ENCODE data around the gene ADAMTSL1. TPM values are rescaled to one million over a fixed set of nuclear protein-coding genes. Genes with fewer than 3 reads are reported as not detected.

ADAMTSL1 gene
- total and polyA plus RNA-seq, 2 donors (not counting 3 experiments of a cell fraction or from before 2014, with no cell fraction given) = 15.0 to 18.4 TPM

- Histone ChIP-seq H3K36me3 (ENCODE audit: control insufficient read depth in 2 of 2, extremely low read depth in 1 of 2, insufficient read depth in 2 of 2, low read length in 2 of 2) (no peaks in the 10 kb centered on the region), H3K79me2 (ENCODE audit: control insufficient read depth, insufficient read depth, low read length) (no peaks in the 10 kb centered on the region), H3K9me1 (replicated peaks; ENCODE audit: control insufficient read depth, extremely low read depth, insufficient read depth, low read length) (no peaks in the 10 kb centered on the region), H3K4me1 (ENCODE audit: control insufficient read depth, extremely low read depth, insufficient read depth, low read length) (peaks cover 11% of the 10 kb centered on the region), H3K4me3 (replicated peaks in 1 of 3; ENCODE audit: insufficient read depth in 1 of 3, low read depth in 1 of 3, low read length in 3 of 3) (no peak overlapping the region), H3K9me3 (replicated peaks; ENCODE audit: control insufficient read depth, insufficient read depth, low read length) (no peaks in the 10 kb centered on the region), H3K27me3 (ENCODE audit: control insufficient read depth in 2 of 2, insufficient read depth in 2 of 2, low read length in 2 of 2) (no peaks in the 10 kb centered on the region), H4K20me1 (replicated peaks; ENCODE audit: control insufficient read depth, extremely low read depth, insufficient read depth, low read length) (no peaks in the 10 kb centered on the region), H3K4me2 (ENCODE audit: insufficient read depth, low read length) (no peak overlapping the region), H2AFZ (ENCODE audit: low read depth, low read length) (no peak overlapping the region), H3K9ac (replicated peaks; ENCODE audit: extremely low read depth, insufficient read depth, low read length) (no peak overlapping the region), H3K27ac (ENCODE audit: insufficient read depth, low read depth, low read length) (no peak overlapping the region)
- DNase-seq (ENCODE audit: low read depth, low spot score) = no peak
- intact Hi-C loops (cut with micrococcal nuclease) = no loop called here
- ChIA-PET CTCF (interaction anchor here (0.9 kb wide), 1 partner anchor 480 kb away, joined by 3 read pairs; no protein-coding TSS in a partner anchor), POLR2A (no interaction called here)
- no peak for FAIRE-seq
- no TSS peak for BruUV-seq (replicated peaks)
- dilution Hi-C loops (cut with MboI; ENCODE audit: extremely low pct_ligation_motif_present, low sequenced_read_pairs) = no loop called here
- no peak for TF ChIP-seq JUN (IDR thresholded peaks at IDR 0.05; ENCODE audit: borderline replicate concordance, insufficient read depth, insufficient read length, low read depth)
- TF ChIP-seq CTCF (IDR thresholded peaks at IDR 0.05; ENCODE audit: extremely low read depth in 1 of 2, insufficient read depth in 1 of 2, low read depth in 1 of 2, low read length in 2 of 2) = no peak
- TF ChIP-seq POLR2AphosphoS5 (IDR thresholded peaks at IDR 0.05; ENCODE audit: insufficient read depth, low read depth, low read length) = no peak
- no peak for TF ChIP-seq EZH2 (IDR thresholded peaks at IDR 0.05; ENCODE audit: borderline replicate concordance, low read depth, low read length, severe bottlenecking)
- TF ChIP-seq MAX (IDR thresholded peaks at IDR 0.05; ENCODE audit: insufficient read depth, insufficient read length) = no peak
- no peak for TF ChIP-seq POLR2A (IDR thresholded peaks at IDR 0.05; ENCODE audit: low read depth, low read length)
- TF ChIP-seq GATA2 (IDR thresholded peaks at IDR 0.05; ENCODE audit: insufficient read depth, insufficient read length, low read depth, low read length) = no peak
- no peak for TF ChIP-seq FOS (IDR thresholded peaks at IDR 0.05; ENCODE audit: borderline replicate concordance, insufficient read depth, low read length)
- no peak for TF ChIP-seq MYC (IDR thresholded peaks at IDR 0.05; ENCODE audit: low read depth, low read length)
Measured at GRCh38 chr9:18692962-18693361, 219.0 kb downstream of the ADAMTSL1 start.
